MCF 10A (cell line): ENCODE data around the gene CLSTN2. TPM values are rescaled to one million over a fixed set of nuclear protein-coding genes. Genes with fewer than 3 reads are reported as not detected.

Experiments
- BruUV-seq: library from RNA; stranded (reverse); fragments of 400-500 nt; replicated peaks from 2 replicates; lab custom pipeline; 2021; lab: Mats Ljungman, UMichigan
- CTCF ChIA-PET: fragments of 300-600 bp; sonication (Branson Sonifier 250); formaldehyde crosslinking; extraction: SDS; loops from one replicate; lab custom pipeline; 2021; ENCODE audit warnings: antibody characterized with exemption, inconsistent platforms; lab: Yijun Ruan, JAX
- POLR2A ChIA-PET: fragments of 300-600, 350-650 bp; sonication (Branson Sonifier 250); formaldehyde crosslinking; extraction: SDS; loops from one replicate; lab custom pipeline; 2020; ENCODE audit warnings: antibody characterized with exemption, inconsistent platforms; lab: Yijun Ruan, JAX
- DNase-seq: peaks from one replicate; pipeline ENCODE4 v3.0.0-alpha.2; 2018; ENCODE audit not compliant: unreplicated experiment
- H3K27ac Mint-ChIP-seq: one replicate; pipeline ENCODE4 v1.8.0; 2022; ENCODE audit warnings: mild to moderate bottlenecking, low read depth, mixed read lengths; ENCODE audit not compliant: unreplicated experiment
- H3K27me3 Mint-ChIP-seq: one replicate; pipeline ENCODE4 v1.8.0; 2022; ENCODE audit warnings: mixed read lengths; ENCODE audit not compliant: insufficient read depth, unreplicated experiment
- H3K36me3 Mint-ChIP-seq: one replicate; pipeline ENCODE4 v1.8.0; 2022; ENCODE audit warnings: mild to moderate bottlenecking, moderate library complexity, mixed read lengths; ENCODE audit not compliant: insufficient read depth, unreplicated experiment
- H3K4me1 Mint-ChIP-seq: one replicate; pipeline ENCODE4 v1.8.0; 2022; ENCODE audit warnings: mixed read lengths; ENCODE audit not compliant: insufficient read depth, unreplicated experiment
- H3K4me3 Mint-ChIP-seq: one replicate; pipeline ENCODE4 v1.8.0; 2022; ENCODE audit warnings: mild to moderate bottlenecking, moderate library complexity, mixed read lengths; ENCODE audit not compliant: unreplicated experiment
- H3K9me3 Mint-ChIP-seq: one replicate; pipeline ENCODE4 v1.8.0; 2022; ENCODE audit warnings: mixed read lengths; ENCODE audit not compliant: unreplicated experiment
- intact Hi-C: fragments of 100-400 bp; cut with micrococcal nuclease; formaldehyde crosslinking; loops from 2 replicates; pipeline ENCODE4 v1.14.1; 2022
- total RNA-seq: library from RNA; stranded (reverse); gene quantifications from 2 replicates; pipeline ENCODE4 v1.2.3, GENCODE V29; 2022
- TF ChIP-seq, protein P1 (sequence below): fragments of 200-600 bp; IDR thresholded peaks from one replicate; pipeline ENCODE4 v1.8.0; 2022; ENCODE audit warnings: antibody characterized with exemption, mild to moderate bottlenecking; ENCODE audit not compliant: unreplicated experiment

Gene CLSTN2
- total RNA-seq, 1 experiment from 2014 or later = not detected

DNA sequence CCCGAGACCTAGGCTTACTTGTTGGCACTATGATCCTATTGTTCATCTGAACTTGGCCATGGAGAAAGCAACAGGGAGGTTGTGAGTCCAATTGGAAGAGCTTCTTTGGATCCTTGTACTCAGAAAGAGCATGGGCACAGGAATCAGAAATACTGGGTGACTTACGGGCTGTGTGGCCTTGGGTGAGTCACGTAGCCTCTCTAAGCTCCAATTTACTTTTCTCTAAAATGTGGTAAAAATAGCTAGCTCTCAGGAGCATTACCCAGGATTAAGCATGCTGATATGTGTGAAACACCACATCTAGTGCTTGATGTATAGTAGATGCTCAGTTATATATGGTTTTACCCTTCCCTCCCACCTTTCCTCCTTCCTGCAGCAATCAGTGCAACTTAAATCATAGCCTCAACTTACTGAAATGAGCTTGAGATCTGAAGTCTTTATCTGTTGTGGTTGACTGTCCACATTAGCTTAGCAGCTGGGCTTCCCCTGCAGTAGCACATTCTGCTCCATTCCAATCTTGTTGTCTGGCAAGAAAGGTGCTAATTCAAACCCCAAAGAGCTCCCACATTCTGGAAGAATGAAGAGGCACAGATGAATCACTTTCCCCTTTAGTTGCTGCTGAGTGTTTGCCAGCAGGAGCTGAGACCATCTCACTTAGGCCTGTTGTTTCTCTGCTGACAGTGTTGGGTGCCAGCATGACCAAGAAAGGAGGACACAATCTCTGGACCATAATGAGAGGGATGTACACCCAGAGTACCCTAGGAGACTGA lies 443.8 kb downstream of the CLSTN2 start:
- ChIA-PET CTCF (interaction anchor here (0.7 to 1.1 kb wide), 2 partner anchors 18 to 124 kb away, joined by 3 to 4 read pairs; no protein-coding TSS in a partner anchor), POLR2A (no interaction called here)
- Mint-ChIP-seq H3K27me3 (no peaks in the 10 kb centered on the region), H3K4me3 (no peak overlapping the region), H3K9me3 (no peaks in the 10 kb centered on the region), H3K4me1 (peaks cover 6% of the 10 kb centered on the region), H3K36me3 (no peaks in the 10 kb centered on the region), H3K27ac (no peak overlapping the region)
- intact Hi-C loops = no loop called here
- BruUV-seq = no TSS peak
- no peak for DNase-seq
- TF ChIP-seq, protein P1, sequence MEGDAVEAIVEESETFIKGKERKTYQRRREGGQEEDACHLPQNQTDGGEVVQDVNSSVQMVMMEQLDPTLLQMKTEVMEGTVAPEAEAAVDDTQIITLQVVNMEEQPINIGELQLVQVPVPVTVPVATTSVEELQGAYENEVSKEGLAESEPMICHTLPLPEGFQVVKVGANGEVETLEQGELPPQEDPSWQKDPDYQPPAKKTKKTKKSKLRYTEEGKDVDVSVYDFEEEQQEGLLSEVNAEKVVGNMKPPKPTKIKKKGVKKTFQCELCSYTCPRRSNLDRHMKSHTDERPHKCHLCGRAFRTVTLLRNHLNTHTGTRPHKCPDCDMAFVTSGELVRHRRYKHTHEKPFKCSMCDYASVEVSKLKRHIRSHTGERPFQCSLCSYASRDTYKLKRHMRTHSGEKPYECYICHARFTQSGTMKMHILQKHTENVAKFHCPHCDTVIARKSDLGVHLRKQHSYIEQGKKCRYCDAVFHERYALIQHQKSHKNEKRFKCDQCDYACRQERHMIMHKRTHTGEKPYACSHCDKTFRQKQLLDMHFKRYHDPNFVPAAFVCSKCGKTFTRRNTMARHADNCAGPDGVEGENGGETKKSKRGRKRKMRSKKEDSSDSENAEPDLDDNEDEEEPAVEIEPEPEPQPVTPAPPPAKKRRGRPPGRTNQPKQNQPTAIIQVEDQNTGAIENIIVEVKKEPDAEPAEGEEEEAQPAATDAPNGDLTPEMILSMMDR = no peak

DNA sequence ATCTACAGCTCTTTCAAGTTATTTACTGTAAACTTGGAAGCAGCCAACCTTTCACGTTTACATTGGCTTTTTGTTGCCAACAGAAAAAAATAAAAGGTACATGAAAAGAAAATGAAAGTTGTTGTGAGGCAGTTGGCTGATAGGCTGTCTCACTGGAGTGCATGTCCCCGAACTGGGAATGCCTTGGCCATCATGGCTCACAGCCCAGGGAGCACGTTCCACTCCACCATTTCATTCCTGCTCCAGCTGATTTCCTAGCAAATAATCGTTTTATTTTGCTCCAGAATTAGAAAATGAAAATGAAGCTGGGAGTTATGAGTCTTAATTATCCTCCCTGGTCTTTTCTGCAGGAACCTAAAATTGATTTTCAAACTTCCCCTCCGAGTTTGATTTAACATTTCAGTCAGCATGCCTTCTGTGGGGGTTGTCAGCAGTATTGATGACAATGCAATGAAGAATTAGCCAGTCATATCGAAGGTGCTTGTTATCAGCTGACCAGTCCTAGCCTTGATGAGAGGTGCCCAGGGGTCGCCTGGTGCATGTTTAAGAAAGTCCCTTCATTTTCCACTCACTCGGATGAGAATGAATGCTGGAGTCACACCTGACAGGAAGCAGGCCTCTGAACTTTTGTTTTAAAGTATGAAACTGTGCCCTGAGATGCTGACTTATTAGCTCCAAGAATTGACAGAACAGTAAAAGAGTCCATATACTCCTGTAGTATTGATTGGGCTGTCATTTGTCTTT lies 449.2 kb downstream of the CLSTN2 start:
- no TSS peak for BruUV-seq
- POLR2A ChIA-PET = interaction anchor here (1.5 kb wide), 1 partner anchor 11 kb away, joined by 3 read pairs; no protein-coding TSS in a partner anchor
- TF ChIP-seq, protein P1 = no peak
- Mint-ChIP-seq H3K9me3 (no peaks in the 10 kb centered on the region), H3K36me3 (no peaks in the 10 kb centered on the region), H3K4me1 (peaks cover 4% of the 10 kb centered on the region), H3K4me3 (no peak overlapping the region), H3K27ac (no peak overlapping the region), H3K27me3 (no peaks in the 10 kb centered on the region)
- intact Hi-C loops = no loop called here
- DNase-seq = no peak
- CTCF ChIA-PET = interaction anchor here (0.7 to 1.3 kb wide), 2 partner anchors 11 to 334 kb away, joined by 3 read pairs; no protein-coding TSS in a partner anchor

DNA sequence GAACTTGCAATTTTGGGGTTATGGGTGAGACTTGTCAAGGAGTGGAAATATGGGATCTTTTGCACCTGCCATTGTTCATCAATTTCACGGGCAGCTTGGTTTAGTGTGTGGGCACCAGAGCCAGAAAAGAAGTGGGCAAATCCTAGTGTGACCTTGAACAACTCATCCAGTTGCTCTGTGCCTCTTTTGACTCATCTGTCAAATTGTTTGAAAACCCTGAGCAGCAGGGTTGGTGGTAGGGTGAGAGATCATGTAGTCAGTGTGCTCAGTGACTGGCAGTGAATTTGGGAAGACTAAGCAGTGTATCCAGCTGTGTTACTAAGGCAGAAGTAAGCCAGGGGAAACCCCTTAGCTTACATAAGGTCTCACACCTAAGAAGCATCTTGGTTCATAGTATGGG lies 449.9 kb downstream of the CLSTN2 start:
- CTCF ChIA-PET = interaction anchor here (1.3 kb wide), 1 partner anchor 12 kb away, joined by 3 read pairs; no protein-coding TSS in a partner anchor
- POLR2A ChIA-PET = no interaction called here
- intact Hi-C loops = no loop called here
- Mint-ChIP-seq H3K27ac (no peak overlapping the region), H3K27me3 (no peaks in the 10 kb centered on the region), H3K36me3 (no peaks in the 10 kb centered on the region), H3K4me3 (no peak overlapping the region), H3K9me3 (no peaks in the 10 kb centered on the region), H3K4me1 (peaks cover 4% of the 10 kb centered on the region)
- no TSS peak for BruUV-seq
- TF ChIP-seq, protein P1 = no peak
- DNase-seq = no peak
